Testis (tissue), 3 donors: Measurements from ENCODE around the gene ZMYND10. TPM values are rescaled to one million over a fixed set of nuclear protein-coding genes. Genes with fewer than 3 reads are reported as not detected.

Source experiments
- DNase-seq: peaks from one replicate; pipeline ENCODE4 v3.0.0-alpha.2; 2019
- H3K27ac ChIP-seq, 2 donors: fragments of 200-600 bp; sonication (generic); one replicate each; pipeline ENCODE4 v1.5.1; 2019
- H3K27me3 ChIP-seq: fragments of 200-600 bp; sonication (generic); one replicate; pipeline ENCODE4 v1.5.1; 2019
- H3K36me3 ChIP-seq: fragments of 200-600 bp; sonication (generic); one replicate; pipeline ENCODE4 v1.5.1; 2017; ENCODE audit warnings: low read depth; ENCODE audit errors: missing control alignments
- H3K4me1 ChIP-seq: fragments of 200-600 bp; sonication (generic); one replicate; pipeline ENCODE4 v1.5.1; 2019
- H3K4me3 ChIP-seq, 2 donors: fragments of 200-600 bp; sonication (generic); one replicate each; pipeline ENCODE4 v1.5.1; 2017 to 2019
- H3K9me3 ChIP-seq: fragments of 200-600 bp; sonication (generic); one replicate; pipeline ENCODE4 v1.5.1; 2017
- POLR2A ChIP-seq: fragments of 450-650 bp; IDR thresholded peaks from one replicate; pipeline ENCODE4 v1.6.1; 2017; ENCODE audit warnings: antibody characterized with exemption, mild to moderate bottlenecking, moderate library complexity
- WGBS, 2 donors: methylation state at CpG; one replicate each; pipeline ENCODE4 v1.1.5; 2018; 5-methylcytosine and 5-hydroxymethylcytosine counted together
- intact Hi-C: fragments of 100-400 bp; cut with DNase I; formaldehyde crosslinking; loops from one replicate; pipeline ENCODE4 v1.15.1; 2023; ENCODE audit warnings: low total_unique reads
- polyA plus RNA-seq: library from polyadenylated mRNA; stranded (reverse); fragments of 350-450 nt; fragmentation: Illumina TruSeq; extraction: RNeasy Lipid Tissue Mini Kit (QIAGEN cat#74804); gene quantifications from one replicate; pipeline ENCODE4 v1.2.3, GENCODE V29; 2014; ENCODE audit warnings: low read depth, low replicate concordance; ENCODE audit not compliant: insufficient read depth
- total RNA-seq, 2 donors: library from RNA; depleted of rRNA; stranded (reverse); fragments of >200 nt; gene quantifications; one replicate each; pipeline ENCODE4 v1.2.3, GENCODE V29; 2016
- TF ChIP-seq, protein P1 (sequence below), 3 experiments: fragments of 450-650 bp in 2 of 3; fragments of 200-600 bp in 1 of 3; sonication (generic) in 1 of 3; IDR thresholded peaks; one replicate each; pipeline ENCODE4 v1.5.1; 2016 to 2019; ENCODE audit warnings: antibody characterized with exemption in 3 of 3, mild to moderate bottlenecking in 2 of 3, moderate library complexity in 1 of 3

The ZMYND10 gene
- total and polyA plus RNA-seq, 3 donors from 2014 or later: 241 to 763 (median 335) TPM

DNA sequence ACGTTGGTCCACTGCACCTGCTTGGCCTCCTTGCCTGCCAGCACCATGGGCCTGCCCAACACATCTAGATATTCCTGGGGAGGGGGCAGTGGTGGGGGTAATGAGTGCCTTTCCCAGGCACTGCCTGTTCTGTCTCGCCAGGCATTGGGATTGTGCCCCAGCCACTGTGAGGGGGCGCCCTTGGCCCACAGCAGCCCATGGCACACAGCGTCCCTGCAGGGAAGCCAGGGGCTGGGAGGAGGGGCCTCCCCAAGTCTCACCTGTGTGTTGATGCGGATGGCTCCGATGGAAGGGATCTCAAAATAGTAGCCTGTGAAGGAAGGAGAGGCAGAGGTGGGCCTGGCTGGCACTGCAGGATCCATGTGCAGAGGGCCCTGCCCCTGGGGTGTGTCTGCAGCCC is 32.5 kb upstream of the ZMYND10 start:
- Histone ChIP-seq H3K36me3 (no peaks in the 10 kb centered on the region), H3K27me3 (no peaks in the 10 kb centered on the region), H3K27ac (no peak overlapping the region), H3K4me1 (peaks cover 7% of the 10 kb centered on the region), H3K9me3 (no peaks in the 10 kb centered on the region), H3K4me3 (no peak overlapping the region)
- 95% methylated on average over 6 of the region's 6 CpGs; no CpG with 5 or more reads in 1 of the 2 donors for WGBS, 2 donors
- TF ChIP-seq POLR2A: no peak
- intact Hi-C loops: no loop called here
- DNase-seq: no peak

DNA sequence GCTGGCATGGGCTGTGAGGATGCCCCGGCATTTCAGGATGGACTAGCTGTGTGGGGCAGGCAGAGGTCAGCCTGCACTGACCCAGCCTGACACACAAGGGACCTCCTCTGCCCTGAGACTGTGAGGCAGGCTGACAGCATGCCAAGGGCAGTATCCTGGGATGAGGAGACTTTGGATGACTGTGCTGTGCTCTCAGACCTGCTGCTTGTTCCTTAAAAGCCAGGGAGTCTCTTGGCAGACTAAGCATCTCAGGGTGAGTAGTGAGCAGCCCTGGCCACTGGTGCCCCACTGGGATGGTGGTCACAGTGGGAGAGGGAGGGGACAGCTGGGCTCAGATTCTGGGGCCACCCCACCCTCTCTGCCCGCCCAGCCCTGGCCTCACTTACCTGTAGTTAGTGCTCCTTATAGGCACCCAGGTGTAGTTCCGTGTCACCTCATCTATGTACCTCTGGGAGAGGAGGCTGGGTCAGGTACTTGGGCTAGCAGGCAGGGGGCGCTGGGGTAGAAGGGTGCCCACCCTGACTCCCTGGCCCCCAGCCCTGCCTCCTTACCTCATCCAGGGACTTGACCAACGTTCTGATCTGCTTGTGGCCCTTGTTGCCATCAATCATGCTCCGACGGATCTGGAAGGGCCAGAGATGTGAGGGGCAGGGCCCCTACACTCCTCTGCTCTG is 29.9 kb upstream of the ZMYND10 start:
- Histone ChIP-seq H3K9me3 (no peaks in the 10 kb centered on the region), H3K36me3 (no peaks in the 10 kb centered on the region), H3K4me3 (no peak overlapping the region), H3K27ac (no peak overlapping the region), H3K4me1 (no peaks in the 10 kb centered on the region), H3K27me3 (no peaks in the 10 kb centered on the region)
- no peak for TF ChIP-seq POLR2A
- TF ChIP-seq, protein P1, sequence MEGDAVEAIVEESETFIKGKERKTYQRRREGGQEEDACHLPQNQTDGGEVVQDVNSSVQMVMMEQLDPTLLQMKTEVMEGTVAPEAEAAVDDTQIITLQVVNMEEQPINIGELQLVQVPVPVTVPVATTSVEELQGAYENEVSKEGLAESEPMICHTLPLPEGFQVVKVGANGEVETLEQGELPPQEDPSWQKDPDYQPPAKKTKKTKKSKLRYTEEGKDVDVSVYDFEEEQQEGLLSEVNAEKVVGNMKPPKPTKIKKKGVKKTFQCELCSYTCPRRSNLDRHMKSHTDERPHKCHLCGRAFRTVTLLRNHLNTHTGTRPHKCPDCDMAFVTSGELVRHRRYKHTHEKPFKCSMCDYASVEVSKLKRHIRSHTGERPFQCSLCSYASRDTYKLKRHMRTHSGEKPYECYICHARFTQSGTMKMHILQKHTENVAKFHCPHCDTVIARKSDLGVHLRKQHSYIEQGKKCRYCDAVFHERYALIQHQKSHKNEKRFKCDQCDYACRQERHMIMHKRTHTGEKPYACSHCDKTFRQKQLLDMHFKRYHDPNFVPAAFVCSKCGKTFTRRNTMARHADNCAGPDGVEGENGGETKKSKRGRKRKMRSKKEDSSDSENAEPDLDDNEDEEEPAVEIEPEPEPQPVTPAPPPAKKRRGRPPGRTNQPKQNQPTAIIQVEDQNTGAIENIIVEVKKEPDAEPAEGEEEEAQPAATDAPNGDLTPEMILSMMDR (IDR thresholded peaks at IDR 0.05): no peak
- no peak for DNase-seq
- 79 to 85% methylated on average over 3 to 7 of the region's 7 CpGs for WGBS, 2 donors
- intact Hi-C loops: no loop called here

DNA sequence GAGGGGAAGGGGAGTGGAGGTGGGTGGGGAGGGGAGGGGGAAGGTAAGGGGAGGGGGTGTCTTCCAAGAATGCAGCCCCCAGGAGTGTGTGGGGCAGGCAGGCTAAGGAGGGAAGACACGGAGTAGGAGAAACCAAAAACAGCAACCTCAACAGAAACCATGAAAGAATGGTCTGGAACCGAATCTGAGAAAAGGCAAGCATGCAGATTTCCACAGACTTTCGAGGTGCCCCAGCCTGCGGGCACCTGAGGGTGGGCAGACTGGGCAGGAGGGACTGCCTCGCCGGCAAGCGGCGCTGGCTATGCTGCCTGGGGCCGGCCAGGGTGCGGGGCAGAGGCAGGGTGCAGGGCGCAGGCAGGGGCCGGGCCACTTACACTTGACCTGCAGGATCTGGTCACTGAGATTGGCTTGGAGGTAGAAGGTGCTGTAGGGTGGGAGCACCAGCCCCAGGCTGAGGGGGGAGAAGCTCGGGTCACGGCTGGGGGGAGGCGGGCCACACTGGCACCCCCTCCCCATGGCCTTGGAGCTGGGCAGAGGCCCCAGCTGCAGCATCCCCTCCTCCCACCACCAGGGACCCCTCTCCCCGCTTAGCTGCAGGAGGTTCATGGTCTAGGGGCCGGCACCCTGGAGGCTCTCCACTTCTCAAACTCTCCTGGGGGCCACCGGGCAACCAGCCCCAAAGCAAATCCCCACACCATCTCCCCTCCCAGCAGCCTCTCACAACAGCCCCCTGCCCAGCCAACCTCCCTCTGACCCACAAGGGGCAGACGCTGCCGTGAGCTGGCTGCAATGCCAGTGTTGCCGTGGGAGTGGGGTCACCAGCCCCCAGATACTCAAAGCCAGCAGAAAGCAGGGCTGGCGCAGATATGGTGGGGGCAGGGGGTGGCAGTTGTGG is 29.1 kb upstream of the ZMYND10 start:
- Histone ChIP-seq H3K27ac (no peak overlapping the region), H3K36me3 (no peaks in the 10 kb centered on the region), H3K9me3 (no peaks in the 10 kb centered on the region), H3K4me3 (no peak overlapping the region), H3K27me3 (no peaks in the 10 kb centered on the region), H3K4me1 (no peaks in the 10 kb centered on the region)
- 80 to 81% methylated on average over 12 to 22 of the region's 22 CpGs for WGBS, 2 donors
- intact Hi-C loops: no loop called here
- DNase-seq: no peak
- no peak for TF ChIP-seq POLR2A
- TF ChIP-seq, protein P1 (IDR thresholded peaks at IDR 0.05): no peak

DNA sequence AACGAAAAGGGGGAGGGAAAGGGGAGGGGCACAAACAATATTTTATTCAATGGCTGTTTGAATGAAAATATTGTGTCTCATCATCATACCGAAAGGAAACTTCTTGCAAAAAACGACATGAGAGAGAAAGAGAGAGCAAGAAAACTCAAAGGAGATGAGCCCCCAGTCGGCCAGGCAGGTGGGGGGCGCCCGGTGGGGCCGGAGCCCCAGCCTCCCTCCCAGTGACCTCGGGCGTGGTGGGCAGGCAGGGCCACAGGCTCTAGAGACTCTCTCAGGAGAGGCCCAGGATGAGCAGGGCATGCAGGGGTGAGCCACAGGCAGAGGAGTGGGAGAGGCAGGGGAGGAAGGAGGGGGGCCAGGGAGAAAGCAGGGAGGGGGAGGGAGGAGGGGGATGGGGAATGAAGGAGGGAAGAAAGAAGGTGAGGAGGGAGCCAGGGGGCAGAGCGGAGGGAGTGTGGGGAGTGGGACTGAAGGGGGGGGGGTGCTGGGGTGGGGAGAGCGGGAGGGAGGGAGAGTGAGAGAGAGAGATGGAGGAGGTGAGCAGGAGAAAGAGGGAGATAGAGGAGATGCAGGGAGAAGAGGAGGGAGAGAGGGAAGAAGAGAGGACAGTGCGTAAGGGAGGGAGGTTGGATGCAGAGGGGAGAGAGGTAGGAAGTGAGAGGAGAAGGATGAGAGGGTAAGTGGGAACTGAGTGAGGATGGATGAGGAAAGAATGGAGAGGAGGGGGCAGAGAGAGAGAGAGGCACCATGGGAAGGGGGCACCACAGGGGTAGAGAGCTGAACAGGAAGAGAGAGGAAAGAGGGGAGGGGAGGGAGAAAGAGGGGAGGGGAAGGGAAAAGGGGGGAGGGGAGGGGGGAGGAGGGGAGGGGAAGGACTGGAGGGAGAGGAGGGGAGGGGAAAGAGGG is 27.9 kb upstream of the ZMYND10 start:
- Histone ChIP-seq H3K27ac (no peak overlapping the region), H3K9me3 (no peaks in the 10 kb centered on the region), H3K36me3 (no peaks in the 10 kb centered on the region), H3K4me1 (no peaks in the 10 kb centered on the region), H3K27me3 (no peaks in the 10 kb centered on the region), H3K4me3 (no peak overlapping the region)
- TF ChIP-seq, protein P1 (IDR thresholded peaks at IDR 0.05): no peak
- TF ChIP-seq POLR2A: no peak
- DNase-seq: no peak
- 59 to 64% methylated on average over 12 of the region's 12 CpGs for WGBS, 2 donors
- intact Hi-C loops: no loop called here
